ENCODE data around the gene SNRPA1.

SNRPA1 gene

GRCh38 chr15:101314336-101315125 is 19.5 kb upstream of the SNRPA1 start:
- no peak for DNase-seq (ENCODE audit: low read depth, low spot score)
- H3K4me3 ChIP-seq (ENCODE audit: low read depth, low read length), result no peak overlapping the region
- in situ Hi-C loops (cut with HindIII; ENCODE audit: low sequenced_read_pairs), result no loop called here
- TF ChIP-seq, protein P1, sequence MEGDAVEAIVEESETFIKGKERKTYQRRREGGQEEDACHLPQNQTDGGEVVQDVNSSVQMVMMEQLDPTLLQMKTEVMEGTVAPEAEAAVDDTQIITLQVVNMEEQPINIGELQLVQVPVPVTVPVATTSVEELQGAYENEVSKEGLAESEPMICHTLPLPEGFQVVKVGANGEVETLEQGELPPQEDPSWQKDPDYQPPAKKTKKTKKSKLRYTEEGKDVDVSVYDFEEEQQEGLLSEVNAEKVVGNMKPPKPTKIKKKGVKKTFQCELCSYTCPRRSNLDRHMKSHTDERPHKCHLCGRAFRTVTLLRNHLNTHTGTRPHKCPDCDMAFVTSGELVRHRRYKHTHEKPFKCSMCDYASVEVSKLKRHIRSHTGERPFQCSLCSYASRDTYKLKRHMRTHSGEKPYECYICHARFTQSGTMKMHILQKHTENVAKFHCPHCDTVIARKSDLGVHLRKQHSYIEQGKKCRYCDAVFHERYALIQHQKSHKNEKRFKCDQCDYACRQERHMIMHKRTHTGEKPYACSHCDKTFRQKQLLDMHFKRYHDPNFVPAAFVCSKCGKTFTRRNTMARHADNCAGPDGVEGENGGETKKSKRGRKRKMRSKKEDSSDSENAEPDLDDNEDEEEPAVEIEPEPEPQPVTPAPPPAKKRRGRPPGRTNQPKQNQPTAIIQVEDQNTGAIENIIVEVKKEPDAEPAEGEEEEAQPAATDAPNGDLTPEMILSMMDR (IDR thresholded peaks at IDR 0.05; ENCODE audit: low read depth, low read length), result no peak

- no peak for DNase-seq (ENCODE audit: low read depth, low spot score)
- in situ Hi-C loops (cut with HindIII; ENCODE audit: low sequenced_read_pairs), result no loop called here
Observed at GRCh38 chr15:101313041-101313761, 18.2 kb upstream of the SNRPA1 start.

GRCh38 chr15:101310508-101310907 is 15.5 kb upstream of the SNRPA1 start:
- no peak for DNase-seq (ENCODE audit: low read depth, low spot score)
- in situ Hi-C loops (cut with HindIII; ENCODE audit: low sequenced_read_pairs), result no loop called here
- TF ChIP-seq, protein P1 (IDR thresholded peaks at IDR 0.05; ENCODE audit: low read depth, low read length), result no peak
- no peak overlapping the region for H3K4me3 ChIP-seq (ENCODE audit: low read depth, low read length)

More at GRCh38 chr15:101313041-101313761, 18.2 kb upstream of the SNRPA1 start:
- H3K4me3 ChIP-seq (ENCODE audit: low read depth, low read length), result no peak overlapping the region
- TF ChIP-seq, protein P1 (IDR thresholded peaks at IDR 0.05; ENCODE audit: low read depth, low read length), result no peak

DNA sequence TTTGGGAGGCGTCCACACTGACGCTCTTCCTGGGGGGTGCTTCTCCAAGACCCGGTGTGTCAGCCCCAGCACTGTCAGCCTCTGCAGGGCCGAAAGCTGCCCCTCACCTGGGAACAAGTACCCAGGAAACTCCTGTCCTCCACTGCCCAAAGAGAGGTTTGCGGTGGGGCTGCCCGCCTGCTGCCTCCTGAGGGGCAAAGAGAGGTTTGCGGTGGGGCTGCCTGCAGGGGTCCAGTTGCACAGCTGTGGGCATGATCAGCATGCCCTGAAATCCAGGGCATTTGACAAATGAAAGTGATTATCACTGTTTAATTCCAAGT is 15.1 kb upstream of the SNRPA1 start:
- in situ Hi-C loops (cut with HindIII; ENCODE audit: low sequenced_read_pairs), result no loop called here
- no peak for DNase-seq (ENCODE audit: low read depth, low spot score)

DNA sequence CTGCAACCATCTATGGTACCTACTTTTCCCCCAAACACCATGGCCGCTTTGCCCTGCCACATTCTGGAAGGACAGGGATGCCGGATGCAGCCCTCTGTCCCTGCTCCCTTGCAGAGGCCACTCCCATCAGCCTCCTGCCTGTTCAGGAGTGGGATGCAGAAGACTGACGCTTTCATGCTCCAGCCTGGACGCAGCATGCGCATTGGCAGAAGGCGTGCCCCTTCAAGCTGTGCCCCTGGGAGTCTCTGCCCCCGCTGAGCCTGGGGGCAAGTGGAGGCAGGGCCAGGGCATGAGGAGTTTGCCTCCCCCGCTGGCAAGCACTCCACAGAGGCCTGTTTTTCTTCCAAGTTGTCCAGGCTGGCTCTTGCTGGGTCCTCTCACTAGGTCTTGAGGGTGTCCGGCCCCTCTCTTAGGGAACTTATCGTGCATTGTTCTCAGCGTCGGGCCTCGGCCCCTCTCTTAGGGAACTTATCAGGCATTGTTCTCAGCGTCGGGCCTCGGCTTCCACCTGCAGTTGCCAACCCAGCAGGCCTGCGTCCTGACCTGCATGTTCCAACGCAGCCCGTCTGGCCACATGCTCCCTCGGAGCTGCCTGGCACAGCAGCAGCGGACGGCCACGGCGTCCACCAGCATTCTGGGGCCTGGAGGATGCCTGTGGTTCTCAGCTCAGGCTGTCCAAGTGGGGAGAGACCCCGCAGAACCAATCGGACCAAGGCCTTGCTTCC is 14.6 kb upstream of the SNRPA1 start:
- TF ChIP-seq, protein P1 (IDR thresholded peaks at IDR 0.05; ENCODE audit: low read depth, low read length), result no peak
- no peak for DNase-seq (ENCODE audit: low read depth, low spot score)
- H3K4me3 ChIP-seq (ENCODE audit: low read depth, low read length), result no peak overlapping the region
- in situ Hi-C loops (cut with HindIII; ENCODE audit: low sequenced_read_pairs), result no loop called here

More for the DNA sequence above, 15.1 kb upstream of the SNRPA1 start:
- TF ChIP-seq, protein P1 (IDR thresholded peaks at IDR 0.05; ENCODE audit: low read depth, low read length), result no peak
- no peak overlapping the region for H3K4me3 ChIP-seq (ENCODE audit: low read depth, low read length)

DNA sequence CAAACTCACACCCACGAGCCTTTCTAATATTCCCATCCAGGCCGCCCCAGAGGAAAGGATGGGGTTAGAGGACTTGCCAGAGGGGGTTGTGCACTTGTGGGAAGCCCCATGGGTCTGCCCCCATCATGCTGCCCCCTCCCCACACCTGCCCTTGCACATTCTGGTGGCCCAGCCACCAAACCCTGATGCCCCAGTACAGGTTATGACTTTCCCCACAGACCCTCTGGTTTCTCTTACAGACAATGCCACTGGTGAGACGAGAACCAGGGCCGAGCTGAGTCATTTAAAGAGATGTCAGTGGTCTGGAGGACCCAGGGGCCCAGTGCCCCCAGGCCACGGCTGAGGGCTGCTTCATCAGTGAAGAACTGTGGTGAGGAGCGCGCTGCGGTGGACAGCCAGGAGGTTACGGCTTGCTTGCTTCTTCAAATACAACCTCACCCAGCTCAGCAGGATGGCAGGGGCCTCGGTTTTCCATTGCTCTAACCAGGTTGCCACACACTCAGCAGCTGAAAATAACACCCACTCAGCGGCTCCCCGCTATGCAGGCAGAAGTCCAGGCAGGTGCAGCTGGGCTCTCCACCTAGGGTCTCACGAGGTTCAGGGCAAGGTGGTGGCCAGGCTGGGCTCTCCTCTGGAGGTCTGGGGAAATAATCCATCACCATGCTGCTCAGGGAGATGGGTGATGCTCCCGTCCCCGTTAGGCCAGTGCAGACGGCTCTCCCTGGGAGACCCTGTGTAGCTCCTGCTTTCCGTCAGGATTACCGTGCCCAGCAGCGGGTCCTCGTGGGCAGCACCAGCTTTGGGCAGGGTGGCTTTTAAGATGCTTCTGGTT is 13.8 kb upstream of the SNRPA1 start:
- no peak overlapping the region for H3K4me3 ChIP-seq (ENCODE audit: low read depth, low read length)

More for the DNA sequence above, 13.8 kb upstream of the SNRPA1 start:
- in situ Hi-C loops (cut with HindIII; ENCODE audit: low sequenced_read_pairs), result no loop called here
- DNase-seq (ENCODE audit: low read depth, low spot score), result no peak
- TF ChIP-seq, protein P1 (IDR thresholded peaks at IDR 0.05; ENCODE audit: low read depth, low read length), result no peak

All from astrocyte of the spinal cord (primary cell).